EL (cell line): ENCODE data around the gene PSAP.
A peak's percentile ranks its signal among the peaks of the same experiment; 100 is the strongest.

Experiments used
- DNase-seq: peaks from one replicate; pipeline ENCODE4 v3.0.0-alpha.2; 2016

Gene PSAP

GRCh38 chr10:71844084-71844483 is 7.0 kb downstream of the PSAP start:
- DNase-seq = no peak

- DNase-seq = no peak
Observed at GRCh38 chr10:71842856-71843686, 8.0 kb downstream of the PSAP start.

GRCh38 chr10:71842422-71842821 is 8.6 kb downstream of the PSAP start:
- no peak for DNase-seq

GRCh38 chr10:71840958-71841335 is 10.1 kb downstream of the PSAP start:
- DNase-seq = no peak

GRCh38 chr10:71840177-71840957 is 10.7 kb downstream of the PSAP start:
- peak; percentile 98 for DNase-seq

GRCh38 chr10:71838264-71839211 is 12.5 kb downstream of the PSAP start:
- DNase-seq = peak; percentile 70

- DNase-seq = no peak
Observed at GRCh38 chr10:71837098-71837827, 13.8 kb downstream of the PSAP start.

GRCh38 chr10:71836596-71836974 is 14.5 kb downstream of the PSAP start:
- DNase-seq = no peak

- peak; percentile 93 for DNase-seq
Observed at GRCh38 chr10:71835671-71836595, 15.1 kb downstream of the PSAP start.

GRCh38 chr10:71834343-71834674 is 16.7 kb downstream of the PSAP start:
- DNase-seq = no peak

- DNase-seq = no peak
Observed at GRCh38 chr10:71833451-71834342, 17.4 kb downstream of the PSAP start.

GRCh38 chr10:71832967-71833366 is 18.1 kb downstream of the PSAP start:
- DNase-seq = no peak

- DNase-seq = peak; percentile 66
Observed at GRCh38 chr10:71831646-71832552, 19.2 kb downstream of the PSAP start.

GRCh38 chr10:71830726-71831125 is 20.3 kb downstream of the PSAP start:
- DNase-seq = no peak

GRCh38 chr10:71829896-71830295 is 21.2 kb downstream of the PSAP start:
- no peak for DNase-seq

GRCh38 chr10:71829171-71829570 is 21.9 kb downstream of the PSAP start:
- no peak for DNase-seq

GRCh38 chr10:71828702-71829101 is 22.3 kb downstream of the PSAP start:
- no peak for DNase-seq

- no peak for DNase-seq
Observed at GRCh38 chr10:71827852-71828251, 23.2 kb downstream of the PSAP start.

GRCh38 chr10:71825217-71825616 is 25.8 kb downstream of the PSAP start:
- DNase-seq = no peak
